ENCODE results near the gene CPNE6. TPM values are rescaled to one million over a fixed set of nuclear protein-coding genes. Genes with fewer than 3 reads are reported as not detected.
A peak's percentile ranks its signal among the peaks of the same experiment; 100 is the strongest.

The CPNE6 gene
- total RNA-seq, 1 experiment from 2014 or later: not detected

- in situ Hi-C loops (cut with HindIII; ENCODE audit: low sequenced_read_pairs): no loop called here
- DNase-seq (ENCODE audit: low spot score): peak; percentile 21
Observed at GRCh38 chr14:24053548-24054323, 17.6 kb upstream of the CPNE6 start.

- no peak for DNase-seq (ENCODE audit: low spot score)
- in situ Hi-C loops (cut with HindIII; ENCODE audit: low sequenced_read_pairs): no loop called here
Observed at GRCh38 chr14:24054324-24054641, 17.1 kb upstream of the CPNE6 start.

- no peak for DNase-seq (ENCODE audit: low spot score)
- in situ Hi-C loops (cut with HindIII; ENCODE audit: low sequenced_read_pairs): no loop called here
Observed at GRCh38 chr14:24054646-24055045, 16.7 kb upstream of the CPNE6 start.

GRCh38 chr14:24055971-24056799 lies 15.2 kb upstream of the CPNE6 start:
- no peak for DNase-seq (ENCODE audit: low spot score)
- in situ Hi-C loops (cut with HindIII; ENCODE audit: low sequenced_read_pairs): no loop called here

- no peak for DNase-seq (ENCODE audit: low spot score)
- in situ Hi-C loops (cut with HindIII; ENCODE audit: low sequenced_read_pairs): no loop called here
Observed at GRCh38 chr14:24056800-24057184, 14.6 kb upstream of the CPNE6 start.

GRCh38 chr14:24057271-24057670 lies 14.1 kb upstream of the CPNE6 start:
- in situ Hi-C loops (cut with HindIII; ENCODE audit: low sequenced_read_pairs): no loop called here

GRCh38 chr14:24057867-24058259 lies 13.5 kb upstream of the CPNE6 start:
- in situ Hi-C loops (cut with HindIII; ENCODE audit: low sequenced_read_pairs): no loop called here

More at GRCh38 chr14:24057271-24057670, 14.1 kb upstream of the CPNE6 start:
- DNase-seq (ENCODE audit: low spot score): no peak

GRCh38 chr14:24058260-24058950 lies 13.0 kb upstream of the CPNE6 start:
- in situ Hi-C loops (cut with HindIII; ENCODE audit: low sequenced_read_pairs): no loop called here
- DNase-seq (ENCODE audit: low spot score): peak; percentile 84

More at GRCh38 chr14:24057867-24058259, 13.5 kb upstream of the CPNE6 start:
- no peak for DNase-seq (ENCODE audit: low spot score)

- no peak for DNase-seq (ENCODE audit: low spot score)
- in situ Hi-C loops (cut with HindIII; ENCODE audit: low sequenced_read_pairs): no loop called here
Observed at GRCh38 chr14:24058951-24059475, 12.3 kb upstream of the CPNE6 start.

GRCh38 chr14:24059841-24060388 lies 11.4 kb upstream of the CPNE6 start:
- DNase-seq (ENCODE audit: low spot score): no peak
- in situ Hi-C loops (cut with HindIII; ENCODE audit: low sequenced_read_pairs): no loop called here

GRCh38 chr14:24060443-24060842 lies 10.9 kb upstream of the CPNE6 start:
- in situ Hi-C loops (cut with HindIII; ENCODE audit: low sequenced_read_pairs): no loop called here
- no peak for DNase-seq (ENCODE audit: low spot score)

GRCh38 chr14:24060984-24061913 lies 10.1 kb upstream of the CPNE6 start:
- DNase-seq (ENCODE audit: low spot score): no peak
- in situ Hi-C loops (cut with HindIII; ENCODE audit: low sequenced_read_pairs): no loop called here

GRCh38 chr14:24062216-24062980 lies 9.0 kb upstream of the CPNE6 start:
- no peak for DNase-seq (ENCODE audit: low spot score)
- in situ Hi-C loops (cut with HindIII; ENCODE audit: low sequenced_read_pairs): no loop called here

GRCh38 chr14:24063263-24063836 lies 8.0 kb upstream of the CPNE6 start:
- in situ Hi-C loops (cut with HindIII; ENCODE audit: low sequenced_read_pairs): no loop called here
- no peak for DNase-seq (ENCODE audit: low spot score)

GRCh38 chr14:24064091-24064795 lies 7.1 kb upstream of the CPNE6 start:
- in situ Hi-C loops (cut with HindIII; ENCODE audit: low sequenced_read_pairs): no loop called here
- DNase-seq (ENCODE audit: low spot score): no peak

- in situ Hi-C loops (cut with HindIII; ENCODE audit: low sequenced_read_pairs): no loop called here
- DNase-seq (ENCODE audit: low spot score): no peak
Observed at GRCh38 chr14:24064856-24065255, 6.5 kb upstream of the CPNE6 start.

- no peak for DNase-seq (ENCODE audit: low spot score)
- in situ Hi-C loops (cut with HindIII; ENCODE audit: low sequenced_read_pairs): no loop called here
Observed at GRCh38 chr14:24065408-24065807, 6.0 kb upstream of the CPNE6 start.

Data from G401 (cell line).